ENCODE results near the gene MYH6.
"Not testable (repeated sequence)": the region's sequence is repeated elsewhere in the genome, so short reads cannot be mapped to it uniquely, and the experiment has no call there.

Gene MYH6

DNA sequence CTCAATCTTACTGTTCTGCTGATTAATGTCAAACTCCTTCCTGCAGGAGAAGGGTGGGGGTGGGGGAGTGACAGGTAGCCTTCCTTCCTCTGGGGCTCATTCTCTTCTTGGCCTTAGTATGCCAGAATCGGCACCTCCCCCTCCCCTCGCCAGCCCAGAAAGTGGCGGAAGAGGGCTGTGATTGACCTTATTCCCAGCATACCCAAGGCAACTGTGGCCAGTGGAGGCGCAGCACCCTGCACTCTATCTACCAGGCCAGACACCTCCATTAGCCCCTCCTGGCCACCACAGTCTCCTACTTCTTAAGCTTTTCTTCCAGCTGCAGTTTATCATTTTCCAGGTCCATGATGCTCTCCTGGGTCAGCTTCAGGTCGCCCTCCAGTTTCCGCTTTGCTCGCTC, 15.5 kb downstream of the MYH6 start:
- no peak for DNase-seq

DNA sequence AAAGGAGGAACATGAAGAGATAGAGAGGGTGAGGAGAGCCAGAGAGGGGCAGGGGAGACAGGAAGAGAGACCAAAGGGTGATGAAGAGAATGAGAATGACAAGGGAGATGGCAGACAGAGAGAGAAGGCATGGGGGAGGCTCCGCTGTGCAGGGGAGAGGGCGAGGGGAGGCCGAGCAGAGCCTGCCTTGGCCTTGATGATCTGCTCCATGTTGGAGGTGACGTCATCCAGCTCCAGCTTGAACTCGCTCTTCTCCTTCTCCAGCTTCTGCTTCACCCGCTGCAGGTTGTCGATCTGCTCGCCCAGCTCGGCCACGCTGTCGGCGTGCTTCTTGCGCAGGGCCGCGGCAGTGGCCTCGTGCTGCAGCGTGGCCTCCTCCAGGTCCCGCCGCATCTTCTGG, 18.2 kb downstream of the MYH6 start:
- DNase-seq: not testable (repeated sequence)

DNA sequence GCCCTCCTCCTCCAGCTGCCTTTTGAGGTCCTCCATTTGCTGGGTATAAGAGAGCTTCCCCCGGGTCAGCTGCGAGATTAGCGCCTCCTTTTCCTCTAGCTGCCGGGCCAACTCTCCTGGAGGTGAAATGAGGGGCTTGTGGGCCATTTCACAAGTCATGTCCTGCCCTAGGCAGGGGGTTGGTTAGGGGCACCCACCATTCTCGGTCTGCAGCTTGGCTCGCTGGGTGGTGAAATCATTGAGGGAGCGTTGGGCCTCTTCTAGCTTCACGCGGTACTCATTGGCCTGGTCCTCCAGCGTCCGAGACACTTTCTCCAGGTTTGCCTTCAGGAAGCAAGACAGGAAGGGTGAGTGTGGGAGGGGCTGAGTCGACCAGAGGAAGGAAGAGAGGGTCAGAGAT, 18.7 kb downstream of the MYH6 start:
- no peak for DNase-seq

DNA sequence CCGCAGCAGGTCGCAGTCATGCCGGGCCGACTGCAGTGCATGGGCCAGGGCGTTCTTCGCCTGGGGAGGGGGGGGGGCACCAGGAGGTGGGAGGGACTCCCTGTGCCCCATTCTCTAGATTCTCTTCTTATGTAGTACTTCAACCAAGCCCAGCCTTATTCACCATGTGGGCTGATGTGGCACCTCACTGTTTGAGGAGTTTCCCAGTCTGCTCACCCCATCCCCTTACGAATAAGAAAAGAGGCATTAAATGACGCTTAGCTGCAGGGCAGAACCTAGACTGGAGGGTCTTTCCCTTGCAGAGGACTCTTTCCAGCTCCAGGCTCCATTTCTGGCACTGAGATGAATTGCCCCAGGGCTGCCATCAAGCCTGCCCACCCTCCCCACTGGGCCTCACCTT, 19.1 kb downstream of the MYH6 start:
- no peak for DNase-seq

DNA sequence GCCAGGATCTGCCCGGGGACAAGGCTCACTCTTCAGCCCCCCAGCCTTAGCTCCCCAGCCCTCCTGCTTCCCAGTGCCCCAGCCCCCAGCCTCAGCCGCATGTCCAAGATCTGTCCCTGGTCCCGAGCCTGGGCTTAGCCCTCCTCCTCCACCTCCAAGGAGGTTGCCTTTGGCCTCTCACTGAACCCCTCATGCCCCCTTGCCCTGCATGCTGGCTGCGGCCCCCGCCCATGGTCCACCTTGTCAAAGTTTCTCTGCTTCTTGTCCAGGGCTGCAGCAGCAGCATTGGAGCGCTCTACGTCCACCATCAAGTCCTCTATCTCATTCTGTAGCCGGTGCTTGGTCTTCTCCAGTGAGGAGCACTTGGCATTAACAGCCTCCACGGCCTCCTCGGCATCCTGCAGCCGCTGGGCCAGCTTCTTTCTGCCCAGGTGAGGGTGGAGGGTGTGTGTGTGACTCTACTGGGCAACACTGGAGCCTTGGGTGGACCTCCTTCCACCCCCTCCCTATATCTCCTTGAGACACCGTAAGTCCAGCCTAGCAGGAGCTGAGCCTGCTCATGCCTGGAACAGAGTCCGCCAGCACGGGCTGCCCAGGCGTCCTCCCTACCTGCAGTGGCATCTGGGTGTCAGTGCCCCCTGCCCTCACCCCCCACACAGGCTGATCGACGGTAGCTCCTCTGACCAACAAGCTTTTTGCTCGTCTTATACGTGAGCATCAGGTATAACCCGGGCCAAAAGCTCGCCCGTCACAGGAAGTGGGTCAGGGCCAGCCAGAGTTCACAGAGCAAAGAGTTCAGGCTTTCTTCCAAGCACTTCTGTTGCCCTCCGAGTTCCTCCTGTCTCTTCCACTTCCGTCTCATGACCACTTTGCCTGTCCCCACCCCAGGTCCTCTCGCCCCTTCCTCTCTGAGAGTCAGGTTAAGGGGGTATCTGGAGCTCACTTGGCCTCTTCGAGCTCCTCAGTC, 19.9 kb downstream of the MYH6 start:
- no peak for DNase-seq

DNA sequence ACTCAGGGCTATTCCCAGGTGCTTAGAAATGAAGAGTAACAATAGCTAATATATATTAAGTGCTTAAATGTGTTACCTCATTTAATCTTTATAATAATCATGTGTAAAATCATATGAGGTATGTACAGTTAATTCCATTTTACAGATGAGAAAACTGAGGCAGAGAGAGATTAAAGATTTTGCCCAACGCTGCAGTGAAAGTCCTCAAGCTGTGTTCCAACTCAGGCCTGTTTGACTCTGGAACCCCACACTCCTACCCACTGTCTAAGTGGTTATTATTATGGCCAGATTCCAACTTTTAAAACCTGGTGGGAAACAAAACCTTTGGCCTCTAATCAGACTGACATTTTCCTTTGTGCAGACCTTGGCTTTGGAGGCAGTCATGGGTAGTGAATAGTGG, 21.1 kb downstream of the MYH6 start:
- DNase-seq: no peak

DNA sequence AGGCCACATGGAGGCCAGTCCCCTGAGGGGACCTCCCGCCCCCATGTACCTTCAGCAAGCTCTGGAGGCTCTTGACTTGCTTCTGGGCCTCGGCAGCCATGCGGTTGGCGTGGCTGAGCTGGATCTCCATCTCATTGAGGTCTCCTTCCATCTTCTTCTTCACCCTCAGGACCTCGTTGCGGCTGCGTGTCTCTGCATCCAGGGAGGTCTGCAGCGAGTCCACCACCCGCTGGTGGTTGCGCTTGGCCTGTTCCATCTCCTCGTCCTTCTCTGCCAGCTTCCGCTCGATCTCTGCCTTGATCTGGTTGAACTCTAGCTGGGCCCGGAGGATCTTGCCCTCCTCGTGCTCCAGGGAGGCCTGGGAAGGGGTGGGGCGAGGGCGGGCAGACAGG, 21.8 kb downstream of the MYH6 start:
- not testable (repeated sequence) for DNase-seq

DNA sequence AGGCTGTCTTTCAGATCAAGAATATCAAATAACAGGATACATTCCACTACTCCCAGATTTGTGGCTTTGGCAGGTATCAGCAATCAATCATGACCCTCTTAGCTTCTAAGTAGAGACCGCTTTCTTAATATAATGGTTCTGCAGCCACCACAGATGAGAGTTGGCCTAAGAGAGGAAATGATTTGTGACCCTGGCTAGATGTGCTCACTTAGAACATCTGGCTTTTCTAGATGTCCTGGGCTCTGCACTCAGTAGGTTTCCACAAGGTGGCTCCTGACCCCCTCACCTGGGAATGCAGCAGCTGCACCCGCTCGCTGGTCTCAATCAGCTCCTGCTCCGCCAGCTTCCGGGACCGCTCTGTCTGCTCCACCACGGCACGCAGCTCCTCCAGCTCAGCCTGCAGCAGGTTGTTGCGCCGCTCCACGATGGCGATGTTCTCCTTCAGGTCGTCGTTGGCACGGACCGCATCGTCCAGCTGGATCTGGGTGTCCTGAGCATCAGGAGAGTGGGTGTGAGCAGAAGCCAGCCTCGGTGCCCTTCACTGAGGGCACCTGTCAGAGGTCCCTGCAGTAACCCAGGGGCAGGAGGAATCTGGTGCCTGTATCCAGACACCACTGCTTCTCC, 22.3 kb downstream of the MYH6 start:
- DNase-seq: no peak

DNA sequence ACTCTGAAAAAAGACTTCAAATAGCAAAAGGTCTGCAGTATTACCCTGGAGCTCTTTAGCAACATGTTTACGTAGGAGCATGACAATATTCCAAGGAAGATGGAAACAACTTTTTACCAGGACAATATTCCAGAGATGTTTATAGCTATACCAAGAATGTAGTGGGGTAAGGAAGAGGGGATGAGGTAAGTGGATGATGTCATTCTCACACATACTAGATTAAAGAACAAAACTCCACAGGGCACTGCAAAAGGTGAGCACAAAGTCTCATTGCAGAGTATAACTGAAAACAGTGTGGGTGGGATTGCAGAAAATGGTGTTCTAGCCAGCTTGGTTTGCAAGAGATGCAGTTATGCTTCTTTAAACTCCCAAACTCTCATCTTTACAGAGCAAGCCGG, 22.8 kb downstream of the MYH6 start:
- DNase-seq: no peak

DNA sequence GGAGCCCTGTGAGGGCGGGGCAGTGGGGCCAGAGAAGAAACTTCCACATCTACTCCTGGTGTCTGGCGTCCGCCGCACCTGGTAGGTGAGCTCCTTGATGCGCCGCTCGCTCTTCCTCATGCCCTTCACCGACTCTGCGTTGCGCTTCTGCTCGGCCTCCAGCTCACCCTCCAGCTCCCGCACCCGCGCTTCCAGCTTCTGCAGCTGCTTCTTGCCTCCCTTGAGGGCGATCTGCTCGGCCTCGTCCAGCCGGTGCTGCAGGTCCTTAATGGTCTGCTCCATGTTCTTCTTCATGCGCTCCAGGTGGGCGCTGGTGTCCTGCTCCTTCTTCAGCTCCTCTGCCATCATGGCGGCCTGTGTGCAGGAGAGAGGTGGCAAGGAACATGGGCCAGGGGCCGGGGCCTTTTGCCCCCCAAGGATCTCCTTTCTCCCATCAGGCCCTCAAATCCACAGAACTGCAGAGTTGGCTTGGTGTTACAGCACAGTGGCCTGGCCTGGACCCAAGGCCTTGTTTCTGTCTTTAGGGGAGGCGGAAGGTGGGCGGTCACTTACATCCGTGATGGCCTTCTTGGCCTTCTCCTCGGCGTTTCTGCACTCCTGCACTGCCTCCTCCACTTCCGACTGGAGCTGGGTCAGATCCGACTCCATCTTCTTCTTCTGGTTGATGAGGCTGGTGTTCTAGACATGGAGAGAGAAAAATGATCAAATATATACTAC, 23.6 kb downstream of the MYH6 start:
- DNase-seq: no peak

DNA sequence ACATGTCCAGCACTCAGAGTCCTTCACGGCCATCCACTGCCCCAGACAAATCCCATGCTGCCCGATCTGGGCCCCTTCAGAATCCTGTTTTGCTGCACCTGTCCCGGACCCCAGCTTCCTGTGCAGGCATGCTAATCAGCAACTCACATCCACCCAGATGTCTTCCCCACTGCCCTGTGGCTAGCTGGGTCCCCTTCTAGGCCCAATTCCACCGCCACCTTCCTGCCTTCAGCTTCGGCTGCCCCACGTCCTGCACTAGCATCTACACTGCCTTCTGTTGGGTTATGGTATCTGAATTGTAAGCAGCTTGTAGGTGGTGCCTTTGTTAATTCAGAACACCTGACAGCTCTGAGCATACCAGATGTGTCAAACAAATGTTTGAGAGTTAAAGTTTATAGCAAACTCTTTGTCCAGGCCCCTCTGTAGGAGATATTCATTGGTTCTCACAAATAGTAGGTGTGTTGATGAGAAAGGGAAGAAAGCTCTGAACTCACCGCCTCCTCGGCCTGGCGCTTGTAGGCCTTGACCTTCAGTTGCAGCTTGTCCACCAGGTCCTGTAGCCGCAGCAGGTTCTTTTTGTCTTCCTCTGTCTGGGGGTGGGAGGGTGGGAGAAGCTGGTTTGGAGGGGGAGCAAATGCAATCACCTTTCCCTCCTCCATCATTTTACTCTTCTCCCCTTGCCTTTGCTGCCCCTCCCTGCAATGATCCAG, 25.2 kb downstream of the MYH6 start:
- no peak for DNase-seq

DNA sequence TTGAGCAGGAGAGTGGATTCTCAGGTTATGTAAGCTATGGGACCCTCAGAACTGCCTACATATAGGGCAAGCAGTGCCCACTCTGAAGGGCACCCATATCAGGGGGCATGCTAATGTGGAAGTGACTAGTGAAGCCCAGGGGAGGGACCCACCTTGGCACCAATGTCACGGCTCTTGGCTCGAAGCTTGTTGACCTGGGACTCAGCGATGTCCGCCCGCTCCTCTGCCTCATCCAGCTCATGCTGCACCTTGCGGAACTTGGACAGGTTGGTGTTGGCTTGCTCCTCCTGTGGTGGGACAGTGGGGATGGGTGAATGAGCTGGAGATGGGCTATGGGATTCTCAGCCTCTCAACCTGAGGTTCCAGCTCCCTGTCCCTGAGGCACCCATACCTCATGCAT, 25.8 kb downstream of the MYH6 start:
- no peak for DNase-seq

DNA sequence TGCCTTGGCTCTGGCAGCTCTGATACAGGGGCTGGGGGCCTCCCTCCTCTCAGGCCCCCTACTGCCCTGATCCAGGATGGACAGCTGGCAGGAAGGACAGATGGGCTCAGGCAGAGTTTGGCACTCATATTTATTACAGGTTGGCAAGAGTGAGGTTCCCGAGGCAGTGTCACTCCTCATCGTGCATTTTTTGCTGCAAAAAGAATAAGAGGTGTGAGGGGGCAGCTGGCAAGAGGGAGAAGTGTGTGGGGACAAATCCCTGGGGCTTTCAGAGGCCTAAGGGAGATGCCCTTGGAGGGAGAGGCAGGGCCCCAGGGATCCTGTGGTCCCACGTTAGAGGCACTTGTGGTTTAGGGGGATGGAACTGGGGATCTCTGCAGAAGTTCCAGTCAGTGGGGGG, 26.2 kb downstream of the MYH6 start:
- DNase-seq: no peak

DNA sequence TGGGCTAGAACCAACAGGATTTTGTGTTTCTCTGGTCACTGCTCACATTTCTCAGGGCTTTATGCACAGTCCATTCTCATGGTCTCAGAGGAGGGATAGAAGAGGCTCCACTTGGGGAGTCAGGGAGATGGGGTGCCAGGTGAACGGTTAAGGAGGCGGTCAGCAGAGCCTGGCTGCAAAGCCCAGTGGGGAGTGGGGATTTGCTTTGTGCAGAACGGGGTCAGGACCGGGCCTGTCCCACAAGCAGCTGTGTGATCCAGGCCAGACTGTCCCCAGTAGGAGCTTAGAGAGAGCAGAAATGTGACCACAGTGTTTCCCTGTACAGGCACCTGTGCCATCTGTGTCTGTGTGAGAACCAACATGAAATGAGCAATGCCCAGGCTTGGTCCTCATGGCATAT, 27.1 kb downstream of the MYH6 start:
- DNase-seq: no peak

DNA sequence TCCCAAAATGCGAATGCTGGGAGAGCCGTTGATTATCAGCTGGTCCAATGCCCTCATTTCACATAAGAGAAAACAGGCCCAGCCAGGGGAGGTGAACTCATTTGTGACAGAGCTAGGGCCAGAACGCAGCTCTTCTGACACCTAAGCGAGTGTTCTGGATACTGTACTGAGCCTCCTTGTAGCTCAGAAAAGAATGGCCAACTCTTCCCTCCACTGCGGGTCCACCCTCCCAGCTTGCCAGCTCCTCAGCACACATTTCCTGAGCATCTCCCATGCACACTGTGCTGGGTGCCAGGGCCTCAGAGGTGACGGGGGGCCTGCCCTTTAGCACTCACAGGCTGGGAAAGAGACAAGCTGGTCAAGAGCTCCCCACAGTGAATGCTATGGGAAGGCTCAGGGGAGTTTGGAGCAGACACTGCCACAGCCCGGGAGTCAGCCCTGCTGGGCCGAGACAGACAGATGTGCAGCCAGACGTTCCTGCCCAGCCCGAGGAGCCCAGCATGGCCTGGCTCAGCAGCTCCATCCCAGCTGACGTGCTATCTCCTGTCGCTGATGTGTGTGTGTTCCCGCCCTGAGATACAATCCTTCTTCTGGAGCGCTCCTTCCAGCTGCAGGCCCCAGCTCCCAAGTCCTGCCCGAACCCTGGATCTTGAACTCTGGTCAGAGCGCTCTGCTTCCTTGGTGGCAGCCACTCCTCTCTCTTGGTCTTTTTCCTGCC, 27.7 kb downstream of the MYH6 start:
- no peak for DNase-seq

DNA sequence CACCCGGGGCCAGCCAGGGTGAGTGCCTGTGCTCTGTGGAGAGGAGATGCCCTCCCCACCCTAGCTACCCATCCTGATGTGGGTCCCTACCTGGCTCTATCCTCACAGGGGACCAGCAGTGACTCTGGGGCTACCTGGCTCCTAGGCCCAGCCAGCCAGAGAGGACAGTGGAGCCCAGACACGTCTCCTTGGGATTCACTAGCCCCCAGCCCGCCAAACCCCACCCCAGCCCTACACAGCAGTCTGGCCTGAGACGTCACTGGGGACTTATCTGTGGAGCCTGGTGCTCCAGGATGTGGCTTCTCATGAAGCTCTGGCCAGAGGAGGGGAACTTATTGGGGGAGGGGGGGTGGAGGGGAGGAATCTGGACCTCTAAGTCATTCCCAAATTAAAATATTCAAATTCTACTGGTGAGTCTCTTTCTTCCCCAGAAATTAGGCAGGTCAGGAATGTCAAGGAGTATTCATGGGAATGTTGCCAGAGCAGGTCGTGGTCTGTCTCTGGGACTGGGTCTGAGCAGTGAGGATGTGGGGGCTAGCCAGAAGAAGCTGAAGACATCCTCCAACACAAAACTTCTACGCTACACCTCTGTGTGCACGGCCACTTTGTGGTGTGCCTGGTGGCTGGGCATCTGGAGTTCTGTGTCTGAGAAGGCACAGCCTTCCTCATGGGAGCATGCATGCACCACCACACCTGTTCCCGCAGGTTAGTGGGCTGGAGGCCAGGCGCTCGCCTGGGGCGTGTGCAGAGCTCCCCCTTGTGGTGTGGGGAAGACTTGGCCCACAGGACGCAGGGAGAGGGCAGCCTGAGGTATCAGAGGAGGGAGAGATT, 28.5 kb downstream of the MYH6 start:
- DNase-seq: peak; percentile 58 to 61

DNA sequence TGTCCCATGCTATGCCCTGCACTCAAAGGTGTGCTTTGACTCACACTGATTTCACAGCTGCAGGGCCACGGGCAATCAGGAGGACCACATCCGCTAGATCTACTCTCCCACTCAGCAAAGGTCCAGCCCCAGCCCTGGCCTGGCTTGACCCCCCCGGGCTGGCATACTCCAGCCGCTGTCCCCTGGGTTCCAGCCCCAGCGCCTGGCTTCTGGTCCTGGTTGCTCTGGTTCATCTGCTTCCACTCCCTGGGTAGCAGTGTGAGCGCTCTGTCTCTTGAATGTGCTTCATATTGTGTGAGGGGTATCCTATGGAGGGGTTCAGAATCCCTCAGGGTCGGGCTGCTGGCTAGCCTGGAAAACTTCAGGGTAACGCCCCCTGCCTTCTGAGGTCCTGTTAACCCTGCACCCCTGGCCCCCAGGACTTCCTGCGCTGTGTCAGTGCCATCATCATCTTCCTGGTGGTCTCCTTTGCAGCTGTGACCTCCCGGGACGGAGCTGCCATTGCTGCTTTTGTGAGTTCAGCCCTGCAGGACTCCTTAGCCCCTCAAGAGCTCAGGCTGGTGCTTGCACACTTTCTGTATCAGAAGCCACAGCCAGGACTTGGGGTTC, 29.4 kb downstream of the MYH6 start:
- DNase-seq: no peak

DNA sequence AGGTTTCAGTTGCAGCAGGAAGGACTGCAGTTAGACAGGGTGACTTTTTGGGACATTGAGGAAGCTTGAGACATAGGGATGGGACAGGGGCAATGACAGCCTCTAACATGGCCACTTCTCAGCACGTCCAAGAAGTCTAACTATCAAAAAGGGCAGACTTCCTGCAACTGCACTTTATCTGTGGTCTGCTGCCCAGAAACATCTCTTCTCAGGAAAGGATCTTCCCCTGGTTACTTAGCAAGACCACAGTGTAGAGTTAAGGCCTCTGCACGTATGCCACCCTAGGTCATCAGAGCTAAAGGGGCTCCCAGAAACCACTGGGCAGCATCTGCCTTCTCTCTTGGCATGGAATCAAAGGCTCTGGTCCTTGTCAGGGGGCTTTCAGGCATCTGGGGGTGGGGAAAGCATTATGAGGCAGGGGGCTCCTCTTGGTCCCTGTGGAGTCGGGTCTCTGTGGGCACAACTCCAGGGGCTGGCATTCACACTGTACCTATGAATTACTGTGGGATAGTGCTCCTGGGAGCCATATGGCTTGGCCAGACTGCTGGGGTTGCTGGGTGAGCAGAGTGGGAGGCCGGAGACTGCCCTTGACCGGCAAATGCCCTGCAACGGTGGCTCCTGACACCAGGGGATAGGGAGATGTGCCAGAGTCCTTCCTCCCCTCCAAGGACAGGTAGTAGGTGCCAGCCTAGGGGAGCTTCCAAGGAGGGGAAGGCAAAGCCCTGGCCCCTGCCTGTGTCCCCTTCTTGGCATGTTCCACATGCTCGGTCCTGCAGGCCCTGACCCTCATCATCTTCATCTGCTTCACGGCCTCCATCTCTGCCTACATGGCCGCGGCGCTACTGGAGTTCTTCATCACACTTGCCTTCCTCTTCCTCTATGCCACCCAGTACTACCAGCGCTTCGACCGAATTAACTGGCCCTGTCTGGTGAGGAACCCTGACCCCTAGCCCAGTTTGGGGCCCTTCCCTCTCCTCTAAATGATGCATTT, 30.2 kb downstream of the MYH6 start:
- DNase-seq: no peak

DNA sequence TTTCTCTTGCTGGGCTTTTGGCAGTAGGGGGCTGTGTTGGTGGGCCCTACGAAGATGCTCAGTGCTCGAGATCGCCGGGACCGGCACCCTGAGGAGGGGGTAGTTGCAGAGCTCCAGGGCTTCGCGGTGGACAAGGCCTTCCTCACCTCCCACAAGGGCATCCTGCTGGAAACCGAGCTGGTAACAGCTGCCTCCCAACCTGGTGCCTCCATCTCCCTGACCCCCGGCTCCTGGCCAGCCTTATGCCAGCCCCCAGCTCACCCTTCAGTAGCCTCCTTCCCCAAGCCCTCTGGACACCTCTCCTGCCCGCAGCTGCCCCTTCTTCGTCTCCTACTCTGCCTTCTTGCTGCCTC, 30.9 kb downstream of the MYH6 start:
- DNase-seq: no peak

All from stimulated activated CD4-positive, alpha-beta T cell treated with anti-CD3 and anti-CD28 coated beads, Interleukin-4, amount 100 ng/mL, for 4 hours (primary cell).